ENCODE measurements around the gene RXFP4. TPM values are rescaled to one million over a fixed set of nuclear protein-coding genes. Genes with fewer than 3 reads are reported as not detected.
"Not testable (repeated sequence)": the region's sequence is repeated elsewhere in the genome, so short reads cannot be mapped to it uniquely, and the experiment has no call there.

Gene RXFP4
- total RNA-seq, 2 experiments from 2014 or later: not detected

DNA sequence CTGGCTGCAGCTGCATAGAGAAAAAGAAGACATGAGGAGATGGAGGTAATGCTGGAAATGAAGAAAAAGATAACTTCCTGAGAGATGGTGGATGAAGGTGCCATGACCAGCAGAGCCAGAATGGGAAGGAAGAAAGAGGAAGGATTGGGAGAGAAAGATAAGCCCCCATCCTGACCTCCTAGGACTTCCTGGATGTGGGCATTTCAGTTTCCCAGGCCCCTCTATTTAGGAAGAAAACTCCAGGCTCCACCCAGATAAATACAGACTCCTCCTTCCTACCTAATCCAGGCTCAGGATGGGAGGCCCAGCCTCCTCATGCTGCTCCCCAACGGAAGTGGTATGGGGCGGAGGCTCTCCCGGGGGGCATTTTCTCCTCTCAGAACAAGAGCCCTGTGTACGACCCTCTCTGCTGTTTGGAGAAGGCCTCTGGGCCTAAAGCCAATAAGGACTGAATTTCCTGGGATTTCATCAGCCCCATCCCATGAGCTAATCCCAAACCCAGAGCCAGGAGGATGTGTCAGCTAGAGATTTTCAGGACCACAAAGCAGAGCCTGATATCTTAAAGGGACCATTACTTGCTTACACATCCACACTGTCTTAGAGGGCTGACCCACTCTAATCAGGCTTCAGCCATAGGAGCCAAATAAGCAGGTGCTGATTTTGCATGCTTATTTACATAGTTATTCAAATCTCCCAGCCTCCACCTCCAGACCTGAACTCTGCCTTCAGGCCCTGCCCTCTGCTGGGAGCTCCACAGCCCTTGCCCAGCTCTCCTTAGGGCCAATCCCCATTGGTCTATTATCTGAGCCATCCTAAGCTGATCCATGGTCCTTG is 42.0 kb downstream of the RXFP4 start:
- Mint-ChIP-seq H3K27ac (no peak overlapping the region), H3K27me3 (no peaks in the 10 kb centered on the region), H3K36me3 (ENCODE audit: low read depth) (peaks cover 27% of the 10 kb centered on the region), H3K4me3 (no peak overlapping the region), H3K9me3 (no peaks in the 10 kb centered on the region), H3K4me1 (peaks cover 38% of the 10 kb centered on the region)
- POLR2A ChIA-PET: interaction anchor here (0.9 to 2.5 kb wide), 5 partner anchors 32 to 51 kb away, joined by 3 to 7 read pairs (median 6); no protein-coding TSS in a partner anchor
- no peak for DNase-seq
- CTCF ChIA-PET: interaction anchor here (0.5 to 2.6 kb wide), 6 partner anchors 9 to 50 kb away, joined by 3 to 11 read pairs (median 3); partner anchors contain the start of gene KHDC4

- H3K27me3 Mint-ChIP-seq: no peaks in the 10 kb centered on the region
- H3K27ac Mint-ChIP-seq: no peak overlapping the region
- H3K9me3 Mint-ChIP-seq: no peaks in the 10 kb centered on the region
- POLR2A ChIA-PET: interaction anchor here (1.5 to 2.5 kb wide), 4 partner anchors 38 to 52 kb away, joined by 5 to 7 read pairs (median 6); no protein-coding TSS in a partner anchor
- peaks cover 21% of the 10 kb centered on the region for H3K36me3 Mint-ChIP-seq (ENCODE audit: low read depth)
- CTCF ChIA-PET: interaction anchor here (0.5 to 2.6 kb wide), 4 partner anchors 10 to 49 kb away, joined by 3 to 11 read pairs (median 6); no protein-coding TSS in a partner anchor
- DNase-seq: no peak
- no peak overlapping the region for H3K4me3 Mint-ChIP-seq
- H3K4me1 Mint-ChIP-seq: peaks cover 45% of the 10 kb centered on the region
Measured at GRCh38 chr1:155984341-155984740, 42.9 kb downstream of the RXFP4 start.

DNA sequence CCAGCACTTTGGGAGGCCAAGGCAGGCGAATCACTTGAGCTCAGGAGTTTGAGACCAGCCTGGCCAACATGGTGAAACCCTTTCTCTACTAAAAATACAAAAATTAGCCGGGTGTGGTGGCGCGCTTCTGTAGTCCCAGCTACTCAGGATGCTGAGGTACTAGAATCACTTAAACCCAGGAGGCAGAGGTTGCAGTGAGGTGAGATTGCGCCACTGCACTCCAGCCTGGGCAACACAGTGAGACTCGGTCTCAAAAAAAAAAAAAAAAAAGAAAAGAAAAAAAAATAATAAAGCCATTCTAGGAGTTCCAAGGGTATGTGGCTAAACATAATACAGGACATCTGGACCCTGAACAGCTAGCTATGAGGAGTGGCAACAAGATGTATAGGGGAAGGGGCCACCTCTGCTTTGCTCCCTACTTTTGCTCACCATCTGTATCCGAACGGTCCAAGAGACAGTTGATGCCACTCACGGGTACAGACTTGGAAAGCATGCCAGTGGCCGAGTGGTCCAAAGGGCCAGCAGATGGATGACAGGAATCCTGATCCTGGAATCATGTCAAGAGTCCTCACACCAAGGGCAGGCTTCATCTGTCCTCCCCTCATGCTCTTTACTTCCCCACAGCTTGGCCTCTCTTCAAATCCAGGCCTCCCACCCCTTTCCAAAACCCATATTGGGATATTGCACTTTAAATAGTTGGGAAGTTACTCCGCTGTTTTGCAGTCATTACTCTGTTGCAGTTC is 43.6 kb downstream of the RXFP4 start:
- Mint-ChIP-seq H3K36me3 (ENCODE audit: low read depth) (peaks cover 20% of the 10 kb centered on the region), H3K4me1 (peaks cover 45% of the 10 kb centered on the region)
- H3K4me3 Mint-ChIP-seq, H3K27ac Mint-ChIP-seq, DNase-seq, H3K9me3 Mint-ChIP-seq, H3K27me3 Mint-ChIP-seq: not testable (repeated sequence)
- ChIA-PET POLR2A (interaction anchor here (1.5 to 2.5 kb wide), 4 partner anchors 39 to 53 kb away, joined by 5 to 7 read pairs (median 6); no protein-coding TSS in a partner anchor), CTCF (interaction anchor here (0.6 to 2.6 kb wide), 4 partner anchors 11 to 50 kb away, joined by 3 to 11 read pairs (median 6); no protein-coding TSS in a partner anchor)

DNA sequence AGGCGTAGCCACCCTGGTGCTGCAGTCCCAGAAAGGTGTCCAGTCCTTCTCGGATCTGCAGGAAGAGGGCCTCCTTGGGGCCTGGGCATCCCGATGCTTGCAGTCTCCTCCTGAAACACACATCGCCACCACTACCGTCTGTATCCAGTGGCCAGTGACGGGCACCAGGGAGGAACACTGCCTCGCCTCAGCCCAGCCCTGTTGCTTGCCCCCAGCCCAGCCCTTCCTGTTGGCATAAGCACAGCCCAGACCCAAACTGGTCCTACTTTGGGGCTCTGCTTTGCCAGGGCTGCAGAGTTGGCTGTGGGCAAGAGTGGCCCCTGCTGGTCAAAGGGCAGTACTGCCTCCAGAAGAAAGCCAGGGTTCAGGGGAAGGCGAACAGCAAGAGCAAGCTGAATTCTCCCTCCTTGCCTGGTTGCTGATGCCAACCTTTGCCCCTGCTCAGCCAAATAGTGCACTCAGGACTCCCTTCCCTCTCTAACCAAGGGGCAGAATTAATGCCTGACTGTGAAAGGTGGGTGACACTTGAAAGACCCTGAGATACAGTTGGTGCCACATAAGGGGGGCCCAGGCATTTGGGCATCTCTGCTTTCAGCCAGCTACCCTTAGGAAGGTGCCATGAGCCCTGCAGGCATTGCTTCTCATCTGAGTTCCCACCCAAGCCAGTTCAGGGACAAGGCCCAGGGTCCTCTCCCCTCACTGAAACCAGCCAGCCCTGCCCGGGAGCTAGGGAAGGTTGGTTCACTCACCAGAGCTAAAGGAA is 48.0 kb downstream of the RXFP4 start:
- Mint-ChIP-seq H3K36me3 (ENCODE audit: low read depth) (no peaks in the 10 kb centered on the region), H3K4me3 (no peak overlapping the region), H3K27me3 (no peaks in the 10 kb centered on the region), H3K4me1 (peaks cover 23% of the 10 kb centered on the region), H3K9me3 (no peaks in the 10 kb centered on the region), H3K27ac (no peak overlapping the region)
- peak; percentile 85 for DNase-seq
- POLR2A ChIA-PET: interaction anchor here (0.9 to 3.7 kb wide), 10 partner anchors 11 to 77 kb away, joined by 3 to 25 read pairs (median 4); partner anchors contain the start of genes ARHGEF2 and KHDC4
- CTCF ChIA-PET: interaction anchor here (0.6 to 4.9 kb wide), 30 partner anchors 8 to 341 kb away, joined by 3 to 80 read pairs (median 4); partner anchors contain the start of genes ARHGEF2, KHDC4 and RXFP4

GRCh38 chr1:155990005-155990739 is 48.7 kb downstream of the RXFP4 start:
- Mint-ChIP-seq H3K4me1 (peaks cover 26% of the 10 kb centered on the region), H3K27ac (no peak overlapping the region), H3K27me3 (no peaks in the 10 kb centered on the region), H3K4me3 (no peak overlapping the region), H3K36me3 (ENCODE audit: low read depth) (no peaks in the 10 kb centered on the region), H3K9me3 (no peaks in the 10 kb centered on the region)
- ChIA-PET POLR2A (interaction anchor here (0.9 to 3.7 kb wide), 10 partner anchors 11 to 77 kb away, joined by 3 to 25 read pairs (median 4); partner anchors contain the start of genes ARHGEF2 and KHDC4), CTCF (interaction anchor here (0.6 to 4.9 kb wide), 32 partner anchors 8 to 1065 kb away, joined by 3 to 80 read pairs (median 4); partner anchors contain the start of genes ARHGEF2, KHDC4 and RXFP4)
- no peak for DNase-seq

Other genes starting within 250 kb of the RXFP4 start
- 10 to 100 TPM; 76.4 to 76.6 TPM for gene GON4L, start 84.4 kb upstream of the RXFP4 start, total RNA-seq
- 10 to 100 TPM; 30.7 to 31.6 TPM for gene SYT11, start 82.1 kb upstream of the RXFP4 start, total RNA-seq
- gene RIT1, start 30.3 kb upstream of the RXFP4 start, total RNA-seq: 10 to 100 TPM; 25.0 to 30.9 TPM
- gene KHDC4, start 7.2 kb upstream of the RXFP4 start, total RNA-seq: 10 to 100 TPM; 63.8 to 71.4 TPM
- 100 to 1,000 TPM; 159 to 164 TPM for gene ARHGEF2, start 36.9 kb downstream of the RXFP4 start, total RNA-seq
- 100 to 1,000 TPM; 262 to 268 TPM for gene SSR2, start 79.3 kb downstream of the RXFP4 start, total RNA-seq
- gene UBQLN4, start 112.2 kb downstream of the RXFP4 start, total RNA-seq: 10 to 100 TPM; 27.0 to 31.2 TPM
- gene LAMTOR2, start 113.1 kb downstream of the RXFP4 start, total RNA-seq: 10 to 100 TPM; 63.1 to 66.2 TPM
- gene RAB25, start 119.5 kb downstream of the RXFP4 start, total RNA-seq: under 1 TPM in 1 of 2 experiments, not detected in 1; 0.53 TPM
- under 1 TPM in 1 of 2 experiments, not detected in 1; 0.05 TPM for gene MEX3A, start 140.8 kb downstream of the RXFP4 start, total RNA-seq
- gene LMNA, start 173.1 kb downstream of the RXFP4 start, total RNA-seq: 100 to 1,000 TPM in 1 of 2 experiments, 10 to 100 TPM in 1; 93.6 to 101 TPM
- gene SEMA4A, start 211.9 kb downstream of the RXFP4 start, total RNA-seq: 10 to 100 TPM; 20.8 to 21.5 TPM